Caco-2 (cell line): ENCODE data around the gene RNMT. TPM values are rescaled to one million over a fixed set of nuclear protein-coding genes. Genes with fewer than 3 reads are reported as not detected.

Experiments
- BruUV-seq: library from RNA; stranded (reverse); fragments of 400-500 nt; replicated peaks from 2 replicates; lab custom pipeline; 2021; lab: Mats Ljungman, UMichigan
- CTCF ChIA-PET: fragments of 300-600 bp; sonication (Branson Sonifier 250); formaldehyde crosslinking; loops from one replicate; lab custom pipeline; 2022; ENCODE audit warnings: antibody characterized with exemption; lab: Charles Lee
- POLR2A ChIA-PET: fragments of 300-600 bp; sonication (Branson Sonifier 250); formaldehyde crosslinking; loops from one replicate; lab custom pipeline; 2022; ENCODE audit warnings: antibody characterized with exemption; lab: Charles Lee
- DNase-seq, 2 experiments: peaks; one replicate each; pipeline versions ENCODE4 v3.0.0 to v3.0.0-alpha.2; 2020 to 2022
- H3K27me3 ChIP-seq: replicated peaks from 2 replicates; pipeline ENCODE4 v1.6.0; 2011; ENCODE audit warnings: low read length; ENCODE audit not compliant: control insufficient read depth, insufficient read depth
- H3K36me3 ChIP-seq: 2 replicates; pipeline ENCODE4 v1.5.1; 2011; ENCODE audit warnings: low read length; ENCODE audit not compliant: control insufficient read depth, insufficient read depth
- H3K4me1 ChIP-seq: fragments of 250-450 bp; sonication (Bioruptor Pico); 2 replicates; pipeline ENCODE4 v1.5.1; 2020; ENCODE audit warnings: mild to moderate bottlenecking
- H3K4me3 ChIP-seq: 2 replicates; pipeline ENCODE4 v1.5.1; 2011; ENCODE audit warnings: low read depth, mild to moderate bottlenecking, control low read depth, low read length
- H3K9me3 ChIP-seq: fragments of 250-450 bp; sonication (Bioruptor Pico); 2 replicates; pipeline ENCODE4 v1.5.1; 2020; ENCODE audit warnings: mild to moderate bottlenecking, moderate library complexity
- H3K27ac Mint-ChIP-seq: one replicate; pipeline ENCODE4 v1.8.0; 2022; ENCODE audit warnings: mixed read lengths; ENCODE audit not compliant: unreplicated experiment
- H3K27me3 Mint-ChIP-seq: one replicate; pipeline ENCODE4 v1.8.0; 2022; ENCODE audit warnings: mixed read lengths; ENCODE audit not compliant: insufficient read depth, unreplicated experiment
- H3K36me3 Mint-ChIP-seq: one replicate; pipeline ENCODE4 v1.8.0; 2022; ENCODE audit warnings: mild to moderate bottlenecking, mixed read lengths; ENCODE audit not compliant: insufficient read depth, unreplicated experiment
- H3K4me1 Mint-ChIP-seq: one replicate; pipeline ENCODE4 v1.8.0; 2022; ENCODE audit warnings: low read depth, mixed read lengths; ENCODE audit not compliant: unreplicated experiment
- H3K4me3 Mint-ChIP-seq: one replicate; pipeline ENCODE4 v1.8.0; 2022; ENCODE audit warnings: mild to moderate bottlenecking, moderate library complexity, mixed read lengths; ENCODE audit not compliant: unreplicated experiment
- H3K9me3 Mint-ChIP-seq: one replicate; pipeline ENCODE4 v1.8.0; 2022; ENCODE audit warnings: mixed read lengths; ENCODE audit not compliant: unreplicated experiment
- CTCF ChIP-seq, 2 experiments: fragments of 200-600 bp in 1 of 2; IDR thresholded peaks; 1 replicate in 1 of 2; 2 replicates in 1 of 2; pipeline versions ENCODE4 v1.5.1 to v1.8.0; 2011 to 2022; ENCODE audit warnings: antibody characterized with exemption in 1 of 2, control low read depth in 1 of 2, inconsistent platforms in 1 of 2, low read depth in 1 of 2, low read length in 1 of 2, mild to moderate bottlenecking in 1 of 2, moderate library complexity in 1 of 2; ENCODE audit not compliant: insufficient read depth in 1 of 2, severe bottlenecking in 1 of 2, unreplicated experiment in 1 of 2
- intact Hi-C: fragments of 100-400 bp; cut with micrococcal nuclease; formaldehyde crosslinking; loops from one replicate; pipeline ENCODE4 v1.10.0; 2022; ENCODE audit not compliant: unreplicated experiment
- total RNA-seq: library from RNA; stranded (reverse); gene quantifications from 2 replicates; pipeline ENCODE4 v1.2.3, GENCODE V29; 2022

RNMT gene
- total RNA-seq, 1 experiment from 2014 or later: 36.5 TPM

GRCh38 chr18:13775058-13775457 is 48.6 kb downstream of the RNMT start:
- no peak overlapping the region for H3K27ac Mint-ChIP-seq
- intact Hi-C loops: no loop called here
- peaks cover 7% of the 10 kb centered on the region for H3K27me3 Mint-ChIP-seq
- H3K36me3 ChIP-seq: no peaks in the 10 kb centered on the region
- H3K36me3 Mint-ChIP-seq: no peaks in the 10 kb centered on the region
- ChIA-PET CTCF (no interaction called here), POLR2A (no interaction called here)
- no peaks in the 10 kb centered on the region for H3K4me1 Mint-ChIP-seq
- no peak overlapping the region for H3K4me3 ChIP-seq
- no TSS peak for BruUV-seq
- H3K4me1 ChIP-seq: no peaks in the 10 kb centered on the region
- no peak overlapping the region for H3K4me3 Mint-ChIP-seq
- no peaks in the 10 kb centered on the region for H3K9me3 Mint-ChIP-seq
- DNase-seq: no peak
- TF ChIP-seq CTCF (IDR thresholded peaks at IDR 0.05; ENCODE audit: insufficient read depth in 1 of 2, low read depth in 1 of 2, low read length in 1 of 2, severe bottlenecking in 1 of 2, unreplicated experiment in 1 of 2): no peak
- H3K27me3 ChIP-seq: no peaks in the 10 kb centered on the region
- no peaks in the 10 kb centered on the region for H3K9me3 ChIP-seq

GRCh38 chr18:13791181-13791580 is 64.7 kb downstream of the RNMT start:
- no peak for DNase-seq

GRCh38 chr18:13793819-13794218 is 67.3 kb downstream of the RNMT start:
- no peaks in the 10 kb centered on the region for H3K4me1 ChIP-seq
- intact Hi-C loops: no loop called here
- no peak overlapping the region for H3K4me3 ChIP-seq
- H3K27ac Mint-ChIP-seq: no peak overlapping the region
- no peak for DNase-seq
- ChIA-PET POLR2A (no interaction called here), CTCF (no interaction called here)
- no peaks in the 10 kb centered on the region for H3K36me3 ChIP-seq
- H3K4me3 Mint-ChIP-seq: no peak overlapping the region
- H3K4me1 Mint-ChIP-seq: no peaks in the 10 kb centered on the region
- H3K36me3 Mint-ChIP-seq: no peaks in the 10 kb centered on the region
- H3K9me3 Mint-ChIP-seq: no peaks in the 10 kb centered on the region
- no peaks in the 10 kb centered on the region for H3K9me3 ChIP-seq
- no peak for TF ChIP-seq CTCF (IDR thresholded peaks at IDR 0.05; ENCODE audit: insufficient read depth in 1 of 2, low read depth in 1 of 2, low read length in 1 of 2, severe bottlenecking in 1 of 2, unreplicated experiment in 1 of 2)
- H3K27me3 ChIP-seq: no peaks in the 10 kb centered on the region; the same call in 1 of the 2 replicates
- BruUV-seq: no TSS peak
- peaks cover 9% of the 10 kb centered on the region for H3K27me3 Mint-ChIP-seq

More at GRCh38 chr18:13791181-13791580, 64.7 kb downstream of the RNMT start:
- no TSS peak for BruUV-seq
- intact Hi-C loops: no loop called here
- no peak overlapping the region for H3K27ac Mint-ChIP-seq
- Histone ChIP-seq H3K9me3 (peaks cover 3% of the 10 kb centered on the region; the same call in 1 of the 2 replicates), H3K36me3 (no peaks in the 10 kb centered on the region), H3K4me3 (no peak overlapping the region), H3K27me3 (no peaks in the 10 kb centered on the region; the same call in 1 of the 2 replicates), H3K4me1 (no peaks in the 10 kb centered on the region)
- no peak for TF ChIP-seq CTCF (IDR thresholded peaks at IDR 0.05; ENCODE audit: insufficient read depth in 1 of 2, low read depth in 1 of 2, low read length in 1 of 2, severe bottlenecking in 1 of 2, unreplicated experiment in 1 of 2)
- ChIA-PET POLR2A (no interaction called here), CTCF (no interaction called here)
- no peak overlapping the region for H3K4me3 Mint-ChIP-seq
- peaks cover 7% of the 10 kb centered on the region for H3K27me3 Mint-ChIP-seq
- H3K4me1 Mint-ChIP-seq: no peaks in the 10 kb centered on the region
- H3K9me3 Mint-ChIP-seq: no peaks in the 10 kb centered on the region
- no peaks in the 10 kb centered on the region for H3K36me3 Mint-ChIP-seq
